ENCODE results near the gene ANKRD13B.
"Not testable (repeated sequence)": the region's sequence is repeated elsewhere in the genome, so short reads cannot be mapped to it uniquely, and the experiment has no call there.

ANKRD13B gene

GRCh38 chr17:29620271-29620670, 27.3 kb downstream of the ANKRD13B start:
- DNase-seq: peak; percentile 48

GRCh38 chr17:29620779-29621500, 28.0 kb downstream of the ANKRD13B start:
- DNase-seq: no peak

GRCh38 chr17:29621751-29622194, 28.8 kb downstream of the ANKRD13B start:
- no peak for DNase-seq

GRCh38 chr17:29622337-29623282, 29.7 kb downstream of the ANKRD13B start, which contains the start of gene CORO6:
CORO6 (minus strand) TSS chr17:29622912; CDS start chr17:29621421, 1,491 bp downstream.
- DNase-seq: peak; percentile 25

GRCh38 chr17:29623283-29623647, 30.3 kb downstream of the ANKRD13B start:
- DNase-seq: no peak

- DNase-seq: no peak
Observed at GRCh38 chr17:29624586-29624985, 31.7 kb downstream of the ANKRD13B start.

GRCh38 chr17:29625037-29625750, 32.3 kb downstream of the ANKRD13B start:
- peak; percentile 60 for DNase-seq

GRCh38 chr17:29627951-29628350, 35.0 kb downstream of the ANKRD13B start:
- no peak for DNase-seq

GRCh38 chr17:29628644-29629043, 35.7 kb downstream of the ANKRD13B start:
- DNase-seq: no peak

- no peak for DNase-seq
Observed at GRCh38 chr17:29629839-29630238, 36.9 kb downstream of the ANKRD13B start.

- no peak for DNase-seq
Observed at GRCh38 chr17:29630630-29631193, 37.8 kb downstream of the ANKRD13B start.

GRCh38 chr17:29633886-29634285, 41.0 kb downstream of the ANKRD13B start:
- no peak for DNase-seq

GRCh38 chr17:29640413-29640812, 47.5 kb downstream of the ANKRD13B start:
- peak; percentile 37 for DNase-seq

GRCh38 chr17:29640981-29641642, 48.2 kb downstream of the ANKRD13B start:
- DNase-seq: no peak

GRCh38 chr17:29642171-29642611, 49.3 kb downstream of the ANKRD13B start:
- no peak for DNase-seq

- DNase-seq: no peak
Observed at GRCh38 chr17:29643817-29644160, 50.9 kb downstream of the ANKRD13B start.

- DNase-seq: peak; percentile 84
Observed at GRCh38 chr17:29645515-29646051, 52.7 kb downstream of the ANKRD13B start.

- no peak for DNase-seq
Observed at GRCh38 chr17:29648005-29648404, 55.1 kb downstream of the ANKRD13B start.

- no peak for DNase-seq
Observed at GRCh38 chr17:29649359-29649758, 56.4 kb downstream of the ANKRD13B start.

GRCh38 chr17:29650396-29650795, 57.5 kb downstream of the ANKRD13B start:
- DNase-seq: no peak

- DNase-seq: not testable (repeated sequence)
Observed at GRCh38 chr17:29651913-29652312, 59.0 kb downstream of the ANKRD13B start.

GRCh38 chr17:29652976-29653375, 60.0 kb downstream of the ANKRD13B start:
- no peak for DNase-seq

Data from NCI-H226 (cell line).